ENCODE measurements around the gene CLDN14. TPM values are rescaled to one million over a fixed set of nuclear protein-coding genes. Genes with fewer than 3 reads are reported as not detected.

The CLDN14 gene
- total RNA-seq, 1 donor from 2014 or later, result not detected

DNA sequence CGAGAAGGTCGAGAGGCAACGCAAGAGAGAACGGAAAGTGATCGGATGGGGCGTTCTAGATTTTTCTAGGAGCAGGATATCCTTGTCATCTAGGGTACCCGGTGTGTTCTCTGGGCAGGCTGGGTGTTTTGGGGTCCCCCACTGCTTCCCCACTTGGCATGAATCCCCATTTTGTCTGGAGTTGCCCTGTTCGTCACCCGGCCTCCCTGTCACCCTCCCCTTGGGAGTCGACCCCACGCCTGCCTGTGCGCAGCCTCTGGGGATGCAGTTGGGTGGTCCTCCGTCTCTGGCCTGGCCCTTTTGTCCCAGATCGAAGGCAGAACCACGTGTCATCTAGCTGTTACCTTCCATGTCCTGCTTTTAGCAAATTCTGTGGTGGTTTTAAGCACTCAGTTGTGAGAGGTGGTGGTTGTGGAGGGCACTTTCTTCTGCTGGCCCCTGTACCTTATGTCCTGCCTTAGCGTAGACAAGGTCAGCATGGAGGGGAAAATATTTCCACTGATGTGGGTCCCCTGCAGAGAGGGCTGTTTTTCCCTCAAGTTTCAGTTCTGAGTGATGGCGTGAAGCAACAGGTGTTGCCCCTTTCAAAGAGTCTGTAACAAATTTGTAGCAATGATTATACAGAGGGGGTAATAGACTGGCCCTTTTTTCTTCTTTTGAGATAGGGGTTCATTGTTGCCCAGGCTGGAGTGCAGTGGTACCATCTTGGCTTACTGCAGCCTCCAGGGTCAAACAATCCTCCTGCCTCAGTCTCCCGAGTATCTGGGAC, 59.2 kb downstream of the CLDN14 start:
- DNase-seq (no peak), ATAC-seq (no peak)
- Histone ChIP-seq H3K4me3 (no peak overlapping the region), H3K27ac (no peak overlapping the region), H3K27me3 (ENCODE audit: low read depth) (no peaks in the 10 kb centered on the region), H3K9me3 (no peaks in the 10 kb centered on the region), H3K36me3 (peaks cover 7% of the 10 kb centered on the region), H3K4me1 (peaks cover 4% of the 10 kb centered on the region)
- TF ChIP-seq, protein P1, sequence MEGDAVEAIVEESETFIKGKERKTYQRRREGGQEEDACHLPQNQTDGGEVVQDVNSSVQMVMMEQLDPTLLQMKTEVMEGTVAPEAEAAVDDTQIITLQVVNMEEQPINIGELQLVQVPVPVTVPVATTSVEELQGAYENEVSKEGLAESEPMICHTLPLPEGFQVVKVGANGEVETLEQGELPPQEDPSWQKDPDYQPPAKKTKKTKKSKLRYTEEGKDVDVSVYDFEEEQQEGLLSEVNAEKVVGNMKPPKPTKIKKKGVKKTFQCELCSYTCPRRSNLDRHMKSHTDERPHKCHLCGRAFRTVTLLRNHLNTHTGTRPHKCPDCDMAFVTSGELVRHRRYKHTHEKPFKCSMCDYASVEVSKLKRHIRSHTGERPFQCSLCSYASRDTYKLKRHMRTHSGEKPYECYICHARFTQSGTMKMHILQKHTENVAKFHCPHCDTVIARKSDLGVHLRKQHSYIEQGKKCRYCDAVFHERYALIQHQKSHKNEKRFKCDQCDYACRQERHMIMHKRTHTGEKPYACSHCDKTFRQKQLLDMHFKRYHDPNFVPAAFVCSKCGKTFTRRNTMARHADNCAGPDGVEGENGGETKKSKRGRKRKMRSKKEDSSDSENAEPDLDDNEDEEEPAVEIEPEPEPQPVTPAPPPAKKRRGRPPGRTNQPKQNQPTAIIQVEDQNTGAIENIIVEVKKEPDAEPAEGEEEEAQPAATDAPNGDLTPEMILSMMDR (IDR thresholded peaks at IDR 0.05), result no peak
- intact Hi-C loops (cut with DNase I), result no loop called here

DNA sequence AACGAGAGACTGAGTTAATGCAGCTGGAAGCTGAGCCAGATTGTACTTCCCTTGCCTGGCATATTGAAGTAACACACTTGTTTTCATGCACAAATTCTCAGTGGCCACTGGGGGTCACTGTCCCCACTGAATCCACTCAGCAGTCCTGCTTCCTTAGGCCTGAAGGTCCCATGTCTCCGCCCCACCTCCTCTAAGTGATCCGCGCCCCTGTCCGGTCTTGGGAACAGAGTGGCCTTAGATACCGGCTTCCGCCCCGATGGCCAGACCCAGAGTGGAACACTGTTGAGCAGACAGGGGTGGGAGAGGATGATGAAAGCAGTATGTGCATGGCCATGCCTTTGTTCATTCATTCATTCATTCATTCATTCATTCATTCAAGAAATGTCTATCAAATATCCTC, 59.9 kb downstream of the CLDN14 start:
- peak; percentile 92 to 94 for ATAC-seq
- H3K4me1 ChIP-seq, result peaks cover 4% of the 10 kb centered on the region
- no peak overlapping the region for H3K4me3 ChIP-seq
- H3K36me3 ChIP-seq, result peaks cover 7% of the 10 kb centered on the region
- peak; percentile 83 for DNase-seq
- no peaks in the 10 kb centered on the region for H3K27me3 ChIP-seq (ENCODE audit: low read depth)
- intact Hi-C loops (cut with DNase I), result no loop called here
- H3K27ac ChIP-seq, result no peak overlapping the region
- TF ChIP-seq, protein P1 (IDR thresholded peaks at IDR 0.05), result peak; percentile 76
- no peaks in the 10 kb centered on the region for H3K9me3 ChIP-seq

DNA sequence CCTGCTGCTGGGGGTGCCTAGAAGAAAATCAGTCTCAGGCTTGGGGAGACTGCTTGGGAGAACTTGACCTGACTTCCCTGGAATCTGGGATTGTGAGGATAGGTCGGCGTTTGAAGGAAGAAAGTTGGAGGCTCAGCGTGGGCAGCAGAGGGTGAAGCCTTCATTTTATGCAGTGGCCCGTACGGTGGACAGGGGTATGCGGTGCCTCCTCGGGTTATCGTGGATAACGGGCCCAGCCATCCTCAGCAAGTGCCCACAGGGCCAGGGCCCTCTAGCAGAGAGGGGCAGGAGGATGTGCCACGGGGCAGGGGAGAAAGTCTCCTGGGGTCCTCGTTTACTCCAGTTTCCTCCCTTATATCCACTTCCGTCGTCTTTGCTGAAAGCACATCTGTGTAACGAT, 60.7 kb downstream of the CLDN14 start:
- ATAC-seq, result no peak
- intact Hi-C loops (cut with DNase I), result no loop called here

DNA sequence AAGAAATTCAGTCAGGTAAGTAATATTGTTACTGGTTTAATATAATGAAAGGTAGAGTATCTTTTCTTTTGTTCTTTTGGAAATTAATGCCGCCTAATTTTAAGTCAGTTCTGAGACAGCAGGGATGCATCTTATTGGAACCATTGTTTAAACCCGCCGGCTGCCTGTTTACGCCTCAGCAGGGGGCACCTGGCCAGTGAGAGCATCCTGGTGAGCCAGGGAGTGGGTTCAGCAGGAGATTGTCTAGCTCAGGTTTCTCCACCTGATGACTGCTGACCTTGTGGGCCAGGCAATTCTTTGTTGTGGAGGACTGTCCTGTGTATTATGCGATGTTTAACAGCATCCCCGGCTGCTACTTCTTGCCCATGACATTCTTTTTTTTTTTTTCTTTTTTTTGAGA, 64.5 kb downstream of the CLDN14 start:
- no peaks in the 10 kb centered on the region for H3K27me3 ChIP-seq (ENCODE audit: low read depth)
- peaks cover 4% of the 10 kb centered on the region for H3K4me1 ChIP-seq
- intact Hi-C loops (cut with DNase I), result no loop called here
- H3K9me3 ChIP-seq, result no peaks in the 10 kb centered on the region
- DNase-seq (no peak), ATAC-seq (no peak)
- TF ChIP-seq, protein P1 (IDR thresholded peaks at IDR 0.05), result no peak
- no peak overlapping the region for H3K27ac ChIP-seq
- H3K36me3 ChIP-seq, result peaks cover 7% of the 10 kb centered on the region
- no peak overlapping the region for H3K4me3 ChIP-seq

More for the DNA sequence above, 60.7 kb downstream of the CLDN14 start:
- DNase-seq, result no peak
- H3K27ac ChIP-seq, result no peak overlapping the region
- no peaks in the 10 kb centered on the region for H3K9me3 ChIP-seq
- no peaks in the 10 kb centered on the region for H3K27me3 ChIP-seq (ENCODE audit: low read depth)
- peaks cover 7% of the 10 kb centered on the region for H3K36me3 ChIP-seq
- TF ChIP-seq, protein P1 (IDR thresholded peaks at IDR 0.05), result no peak
- H3K4me3 ChIP-seq, result no peak overlapping the region
- H3K4me1 ChIP-seq, result peaks cover 4% of the 10 kb centered on the region

DNA sequence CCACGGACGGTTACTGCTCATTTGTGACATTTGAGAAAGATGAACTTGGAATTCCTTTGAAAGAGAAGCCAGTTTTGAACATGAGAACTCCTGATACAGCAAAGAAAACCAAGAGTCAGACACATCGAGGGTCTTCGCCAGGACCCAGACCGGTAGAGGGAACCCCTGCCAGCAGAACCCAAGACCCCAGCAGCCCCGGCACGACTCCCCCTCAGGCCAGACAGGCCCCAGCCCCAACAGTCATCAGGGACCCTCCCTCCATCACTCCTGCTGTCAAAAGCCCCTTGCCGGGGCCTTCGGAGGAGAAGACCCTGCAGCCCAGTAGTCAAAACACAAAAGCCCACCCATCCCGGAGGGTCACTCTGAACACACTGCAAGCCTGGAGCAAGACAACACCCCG, 67.0 kb downstream of the CLDN14 start:
- TF ChIP-seq, protein P1 (IDR thresholded peaks at IDR 0.05), result no peak

More for the DNA sequence above, 67.0 kb downstream of the CLDN14 start:
- peaks cover 7% of the 10 kb centered on the region for H3K36me3 ChIP-seq
- no peaks in the 10 kb centered on the region for H3K4me1 ChIP-seq
- intact Hi-C loops (cut with DNase I), result no loop called here
- H3K4me3 ChIP-seq, result no peak overlapping the region
- DNase-seq (no peak), ATAC-seq (no peak)
- no peaks in the 10 kb centered on the region for H3K9me3 ChIP-seq
- H3K27me3 ChIP-seq (ENCODE audit: low read depth), result no peaks in the 10 kb centered on the region
- H3K27ac ChIP-seq, result no peak overlapping the region

Measured in lower lobe of right lung (tissue), 2 donors.